Osteocyte (in vitro differentiated cells): Measurements from ENCODE around the gene MYRF. TPM values are rescaled to one million over a fixed set of nuclear protein-coding genes. Genes with fewer than 3 reads are reported as not detected.

Experiments
- DNase-seq: peaks from one replicate; pipeline ENCODE4 v3.0.0; 2021; ENCODE audit warnings: mixed read lengths; ENCODE audit not compliant: unreplicated experiment; ENCODE audit errors: extremely low spot score
- H3K27ac Mint-ChIP-seq: one replicate; pipeline ENCODE4 v1.8.0; 2021; ENCODE audit warnings: mild to moderate bottlenecking, mixed read lengths; ENCODE audit not compliant: unreplicated experiment
- H3K27me3 Mint-ChIP-seq: one replicate; pipeline ENCODE4 v1.8.0; 2021; ENCODE audit warnings: mixed read lengths; ENCODE audit not compliant: unreplicated experiment
- H3K36me3 Mint-ChIP-seq: one replicate; pipeline ENCODE4 v1.8.0; 2021; ENCODE audit warnings: mixed read lengths; ENCODE audit not compliant: unreplicated experiment
- H3K4me1 Mint-ChIP-seq: one replicate; pipeline ENCODE4 v1.8.0; 2021; ENCODE audit warnings: mixed read lengths; ENCODE audit not compliant: unreplicated experiment
- H3K4me3 Mint-ChIP-seq: one replicate; pipeline ENCODE4 v1.8.0; 2021; ENCODE audit warnings: mild to moderate bottlenecking, moderate library complexity, mixed read lengths; ENCODE audit not compliant: unreplicated experiment
- H3K9me3 Mint-ChIP-seq: one replicate; pipeline ENCODE4 v1.8.0; 2021; ENCODE audit warnings: mixed read lengths; ENCODE audit not compliant: unreplicated experiment
- total RNA-seq: library from RNA; stranded (reverse); gene quantifications from 2 replicates; pipeline ENCODE4 v1.2.1, GENCODE V29; 2021
- TF ChIP-seq, protein P1 (sequence below): fragments of 200-600 bp; sonication (generic); IDR thresholded peaks from 2 replicates; pipeline ENCODE4 v1.5.0; 2021; ENCODE audit warnings: antibody characterized with exemption, mild to moderate bottlenecking, moderate library complexity

MYRF gene
- total RNA-seq, 1 donor from 2014 or later = 0.43 TPM

DNA sequence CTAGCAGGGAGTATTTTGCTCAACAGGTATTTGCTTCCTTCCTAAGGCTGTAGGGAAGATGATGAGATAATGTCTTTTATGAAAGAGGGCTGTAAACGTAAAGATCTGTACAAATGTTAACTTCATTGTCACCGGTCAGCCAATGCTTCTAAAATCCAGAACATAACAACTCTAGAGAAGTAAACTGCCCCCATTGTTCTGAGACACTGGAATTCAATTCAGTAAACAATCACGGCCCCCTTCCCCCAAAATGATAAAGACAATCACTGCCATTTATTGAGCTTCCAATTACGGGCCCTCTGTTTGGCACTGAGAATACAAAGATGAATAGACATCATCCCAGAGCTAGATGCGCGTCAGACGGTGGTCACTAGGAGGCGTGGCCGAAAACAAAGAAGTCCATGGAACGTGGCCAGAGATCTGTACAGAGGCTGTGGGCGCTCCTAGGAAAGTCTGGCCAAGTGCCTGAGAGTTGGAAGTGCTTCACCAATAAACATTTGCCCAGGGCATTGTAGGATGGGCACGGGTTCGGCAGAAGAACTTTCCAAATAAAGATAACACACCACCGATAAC is 39.4 kb downstream of the MYRF start:
- Mint-ChIP-seq H3K36me3 (peaks cover 9% of the 10 kb centered on the region), H3K4me3 (peak overlapping the region; percentile 92), H3K9me3 (no peaks in the 10 kb centered on the region), H3K27ac (peak overlapping the region; percentile 99), H3K27me3 (no peaks in the 10 kb centered on the region), H3K4me1 (peaks cover 16% of the 10 kb centered on the region)
- no peak for DNase-seq
- TF ChIP-seq, protein P1, sequence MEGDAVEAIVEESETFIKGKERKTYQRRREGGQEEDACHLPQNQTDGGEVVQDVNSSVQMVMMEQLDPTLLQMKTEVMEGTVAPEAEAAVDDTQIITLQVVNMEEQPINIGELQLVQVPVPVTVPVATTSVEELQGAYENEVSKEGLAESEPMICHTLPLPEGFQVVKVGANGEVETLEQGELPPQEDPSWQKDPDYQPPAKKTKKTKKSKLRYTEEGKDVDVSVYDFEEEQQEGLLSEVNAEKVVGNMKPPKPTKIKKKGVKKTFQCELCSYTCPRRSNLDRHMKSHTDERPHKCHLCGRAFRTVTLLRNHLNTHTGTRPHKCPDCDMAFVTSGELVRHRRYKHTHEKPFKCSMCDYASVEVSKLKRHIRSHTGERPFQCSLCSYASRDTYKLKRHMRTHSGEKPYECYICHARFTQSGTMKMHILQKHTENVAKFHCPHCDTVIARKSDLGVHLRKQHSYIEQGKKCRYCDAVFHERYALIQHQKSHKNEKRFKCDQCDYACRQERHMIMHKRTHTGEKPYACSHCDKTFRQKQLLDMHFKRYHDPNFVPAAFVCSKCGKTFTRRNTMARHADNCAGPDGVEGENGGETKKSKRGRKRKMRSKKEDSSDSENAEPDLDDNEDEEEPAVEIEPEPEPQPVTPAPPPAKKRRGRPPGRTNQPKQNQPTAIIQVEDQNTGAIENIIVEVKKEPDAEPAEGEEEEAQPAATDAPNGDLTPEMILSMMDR = peak; percentile 10

DNA sequence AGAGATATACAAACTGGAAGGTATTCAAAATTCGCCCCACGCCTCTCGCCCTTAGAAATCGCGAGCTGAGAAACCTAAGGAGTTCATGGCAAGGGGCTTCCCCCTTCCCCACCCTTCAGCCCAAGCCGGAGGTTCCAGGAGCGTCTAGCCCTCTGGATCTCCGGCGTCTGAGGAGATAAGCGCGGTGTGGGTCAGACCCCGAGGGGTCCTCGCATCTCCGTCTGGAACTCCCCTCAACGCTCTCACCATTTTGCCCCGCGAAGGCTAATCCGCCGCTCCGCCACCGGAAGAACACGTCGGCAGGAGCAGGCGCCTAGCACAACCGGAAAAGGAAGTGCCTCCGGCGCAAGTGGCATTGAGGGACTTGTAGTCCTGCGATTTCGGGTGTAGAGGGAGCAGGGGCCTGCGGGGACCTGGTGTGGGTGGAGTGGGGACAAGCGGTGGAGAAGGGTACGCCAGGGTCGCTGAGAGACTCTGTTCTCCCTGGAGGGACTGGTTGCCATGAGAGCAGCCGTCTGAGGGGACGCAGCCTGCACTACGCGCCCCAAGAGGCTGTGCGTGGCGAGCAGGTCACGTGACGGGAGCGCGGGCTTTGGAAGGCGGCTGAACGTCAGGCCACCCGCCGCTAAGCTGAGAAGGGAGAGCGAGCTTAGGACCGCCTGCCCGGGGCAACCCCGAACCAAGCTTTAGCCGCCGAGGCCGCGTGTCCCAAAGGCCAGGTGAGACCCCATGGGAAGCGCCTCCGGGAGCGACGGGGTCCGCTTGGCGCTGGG is 40.1 kb downstream of the MYRF start, which contains the start of the genes FEN1 and TMEM258:
TSS of gene FEN1 (plus strand) at position 602 of the 773 bp plus-strand sequence. CDS start 2,451 bp downstream, outside the sequence.
TSS of gene TMEM258 (minus strand) at position 290 of the 773 bp plus-strand sequence. CDS start at position 249, 41 bp downstream.
- TF ChIP-seq, protein P1 = no peak
- peak within 1 kb of the TSS; percentile 99 for H3K27ac Mint-ChIP-seq

DNA sequence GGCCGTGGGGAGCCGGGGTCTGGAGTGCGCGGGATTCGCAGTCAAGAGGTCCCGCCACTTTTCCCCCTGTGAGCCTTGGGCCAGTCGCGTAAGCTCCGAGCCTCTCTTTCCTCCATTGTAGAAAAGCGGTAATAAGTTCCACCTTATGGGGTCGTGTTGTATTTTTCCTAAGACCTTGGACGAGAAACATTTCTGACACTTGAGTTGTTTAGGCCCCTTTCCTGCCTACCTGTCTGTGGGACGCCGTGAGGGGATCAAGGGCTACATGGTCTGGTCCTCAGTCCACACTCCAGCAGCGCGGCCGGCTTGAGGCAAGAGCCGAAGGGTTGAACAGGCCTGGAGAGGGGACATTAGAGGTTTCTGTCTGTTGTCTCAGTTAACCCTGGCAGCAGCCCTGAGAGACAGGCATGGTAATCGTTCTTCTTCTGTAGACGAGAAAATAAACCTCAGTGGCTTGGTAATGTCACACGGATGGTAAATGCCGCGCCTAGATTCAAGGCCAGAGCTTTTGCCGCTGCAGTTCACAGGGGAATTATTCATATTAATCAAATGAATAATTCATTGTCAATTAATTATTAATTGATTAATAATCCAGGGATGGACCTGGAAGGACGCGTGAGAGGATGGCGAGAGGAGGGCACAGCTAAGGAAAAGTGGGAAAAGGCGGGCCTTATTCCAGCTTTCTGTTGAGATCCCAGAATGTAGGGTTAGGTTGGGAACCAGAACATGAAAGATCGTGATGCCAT is 40.8 kb downstream of the MYRF start:
- TF ChIP-seq, protein P1 = no peak
- no peaks in the 10 kb centered on the region for H3K27me3 Mint-ChIP-seq
- H3K4me3 Mint-ChIP-seq = peak overlapping the region; percentile 92
- DNase-seq = no peak
- peaks cover 27% of the 10 kb centered on the region for H3K4me1 Mint-ChIP-seq
- peak overlapping the region; percentile 99 for H3K27ac Mint-ChIP-seq
- H3K9me3 Mint-ChIP-seq = no peaks in the 10 kb centered on the region
- peaks cover 9% of the 10 kb centered on the region for H3K36me3 Mint-ChIP-seq

More for the DNA sequence above, 40.1 kb downstream of the MYRF start, which contains the start of the genes FEN1 and TMEM258:
- Mint-ChIP-seq H3K27me3 (no peaks in the 10 kb centered on the region), H3K4me3 (peak within 1 kb of the TSS; percentile 92), H3K9me3 (no peaks in the 10 kb centered on the region), H3K36me3 (peaks cover 9% of the 10 kb centered on the region), H3K4me1 (peaks cover 23% of the 10 kb centered on the region)
- peak; percentile 96 for DNase-seq

DNA sequence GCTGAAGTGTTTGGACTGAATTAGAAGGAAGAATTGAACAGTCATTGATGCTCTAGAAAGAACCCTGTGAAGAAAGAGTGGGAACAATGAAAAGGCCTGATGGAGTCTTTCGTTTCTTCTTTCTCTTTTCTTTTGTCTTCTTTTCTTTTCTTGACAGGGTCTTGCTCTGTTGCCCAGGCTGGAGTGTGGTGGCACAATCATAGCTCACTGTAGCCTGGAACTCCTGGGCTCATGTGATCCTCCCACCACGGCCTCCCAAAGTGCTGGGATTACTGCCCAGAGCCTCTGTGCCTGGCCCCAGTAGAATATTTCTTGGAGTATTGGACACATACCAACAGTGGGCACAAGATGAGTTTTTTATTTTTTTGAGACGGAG is 41.4 kb downstream of the MYRF start:
- peaks cover 27% of the 10 kb centered on the region for H3K4me1 Mint-ChIP-seq
- H3K4me3 Mint-ChIP-seq = peak overlapping the region; percentile 92
- H3K36me3 Mint-ChIP-seq = peaks cover 6% of the 10 kb centered on the region
- no peak for DNase-seq
- H3K9me3 Mint-ChIP-seq = no peaks in the 10 kb centered on the region
- H3K27ac Mint-ChIP-seq = peak overlapping the region; percentile 99
- H3K27me3 Mint-ChIP-seq = no peaks in the 10 kb centered on the region
- TF ChIP-seq, protein P1 = no peak
